Measurements from ENCODE around the gene ZSCAN9. TPM values are rescaled to one million over a fixed set of nuclear protein-coding genes. Genes with fewer than 3 reads are reported as not detected.

The ZSCAN9 gene
- total and polyA plus RNA-seq, 2 experiments from 2014 or later, result 15.4 to 18.6 TPM

DNA sequence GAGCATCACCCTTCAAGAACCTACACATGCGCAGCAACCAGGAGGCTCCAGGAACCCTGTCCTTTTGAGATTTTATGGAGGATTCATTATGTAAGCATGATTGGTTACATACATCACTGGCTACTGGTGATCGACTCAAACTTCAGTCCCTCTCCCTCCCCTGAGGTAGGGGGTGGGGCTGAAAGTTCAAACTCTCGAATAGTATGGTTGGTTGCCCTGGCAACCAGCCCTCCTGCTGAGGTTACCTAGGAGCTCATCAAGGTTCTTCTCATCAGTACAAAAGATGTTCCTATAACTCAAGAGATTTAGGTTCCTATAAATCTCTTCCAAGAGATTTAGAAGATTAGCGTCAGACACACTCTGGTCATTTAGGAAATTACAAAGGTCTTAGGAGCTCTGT, 21.9 kb upstream of the ZSCAN9 start:
- no peak for DNase-seq (ENCODE audit: low read depth in 1 of 2, low spot score in 1 of 2)
- peaks cover 81% of the 10 kb centered on the region for H3K27me3 ChIP-seq
- no peak overlapping the region for H3K4me3 ChIP-seq
- H3K27ac ChIP-seq, result no peak overlapping the region
- TF ChIP-seq, protein P1, sequence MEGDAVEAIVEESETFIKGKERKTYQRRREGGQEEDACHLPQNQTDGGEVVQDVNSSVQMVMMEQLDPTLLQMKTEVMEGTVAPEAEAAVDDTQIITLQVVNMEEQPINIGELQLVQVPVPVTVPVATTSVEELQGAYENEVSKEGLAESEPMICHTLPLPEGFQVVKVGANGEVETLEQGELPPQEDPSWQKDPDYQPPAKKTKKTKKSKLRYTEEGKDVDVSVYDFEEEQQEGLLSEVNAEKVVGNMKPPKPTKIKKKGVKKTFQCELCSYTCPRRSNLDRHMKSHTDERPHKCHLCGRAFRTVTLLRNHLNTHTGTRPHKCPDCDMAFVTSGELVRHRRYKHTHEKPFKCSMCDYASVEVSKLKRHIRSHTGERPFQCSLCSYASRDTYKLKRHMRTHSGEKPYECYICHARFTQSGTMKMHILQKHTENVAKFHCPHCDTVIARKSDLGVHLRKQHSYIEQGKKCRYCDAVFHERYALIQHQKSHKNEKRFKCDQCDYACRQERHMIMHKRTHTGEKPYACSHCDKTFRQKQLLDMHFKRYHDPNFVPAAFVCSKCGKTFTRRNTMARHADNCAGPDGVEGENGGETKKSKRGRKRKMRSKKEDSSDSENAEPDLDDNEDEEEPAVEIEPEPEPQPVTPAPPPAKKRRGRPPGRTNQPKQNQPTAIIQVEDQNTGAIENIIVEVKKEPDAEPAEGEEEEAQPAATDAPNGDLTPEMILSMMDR (IDR thresholded peaks at IDR 0.05; ENCODE audit: low read depth, low read length), result no peak
- no peaks in the 10 kb centered on the region for H3K9me3 ChIP-seq (ENCODE audit: low read depth)
- peaks cover 5% of the 10 kb centered on the region for H3K4me1 ChIP-seq (ENCODE audit: low read depth)
- H3K36me3 ChIP-seq, result no peaks in the 10 kb centered on the region

DNA sequence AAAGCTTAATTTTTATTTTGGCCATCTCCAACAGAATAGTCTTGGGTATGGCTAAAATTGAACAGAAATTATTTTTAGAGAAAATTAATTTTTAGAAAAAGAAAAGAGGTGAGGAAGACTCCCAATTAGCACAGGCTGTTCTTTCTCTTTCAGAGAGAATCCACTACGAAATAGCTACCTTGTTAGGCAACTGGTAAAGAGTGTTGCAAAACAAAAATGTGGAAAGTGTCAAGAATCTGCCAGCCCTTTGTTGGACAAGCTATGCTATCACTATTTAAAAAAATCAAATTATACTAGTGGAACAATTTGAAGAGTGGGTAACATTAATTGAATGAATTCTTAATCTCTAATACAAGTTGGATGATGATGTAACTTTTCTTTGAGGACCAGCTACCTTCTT, 19.2 kb upstream of the ZSCAN9 start:
- DNase-seq (ENCODE audit: low read depth in 1 of 2, low spot score in 1 of 2), result no peak
- no peaks in the 10 kb centered on the region for H3K9me3 ChIP-seq (ENCODE audit: low read depth)
- peaks cover 96% of the 10 kb centered on the region for H3K27me3 ChIP-seq
- H3K36me3 ChIP-seq, result no peaks in the 10 kb centered on the region
- peaks cover 7% of the 10 kb centered on the region for H3K4me1 ChIP-seq (ENCODE audit: low read depth)
- TF ChIP-seq, protein P1 (IDR thresholded peaks at IDR 0.05; ENCODE audit: low read depth, low read length), result no peak
- no peak overlapping the region for H3K4me3 ChIP-seq
- no peak overlapping the region for H3K27ac ChIP-seq

DNA sequence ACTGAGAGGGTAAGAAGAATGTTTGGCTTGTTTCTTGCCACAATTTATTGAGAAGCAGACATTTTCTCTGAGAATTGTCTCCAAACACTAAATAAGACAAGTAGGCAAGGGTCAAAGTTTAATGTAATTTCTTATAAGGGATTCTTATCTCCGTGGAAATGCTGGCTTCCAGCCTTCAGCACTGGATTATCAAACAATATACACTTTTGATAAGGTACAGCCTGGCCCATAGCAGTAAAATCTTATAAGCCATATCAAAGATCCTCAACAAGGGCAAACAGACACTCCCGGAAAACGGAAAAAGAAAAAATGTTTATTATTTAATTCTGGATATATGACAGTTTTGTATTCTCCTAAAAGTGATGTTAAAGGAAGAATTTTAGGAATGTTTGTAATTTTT, 18.5 kb upstream of the ZSCAN9 start:
- no peak for DNase-seq (ENCODE audit: low read depth in 1 of 2, low spot score in 1 of 2)
- Histone ChIP-seq H3K27me3 (peaks cover 97% of the 10 kb centered on the region), H3K4me1 (ENCODE audit: low read depth) (peaks cover 7% of the 10 kb centered on the region), H3K36me3 (no peaks in the 10 kb centered on the region), H3K9me3 (ENCODE audit: low read depth) (no peaks in the 10 kb centered on the region), H3K27ac (no peak overlapping the region), H3K4me3 (no peak overlapping the region)
- TF ChIP-seq, protein P1 (IDR thresholded peaks at IDR 0.05; ENCODE audit: low read depth, low read length), result no peak

DNA sequence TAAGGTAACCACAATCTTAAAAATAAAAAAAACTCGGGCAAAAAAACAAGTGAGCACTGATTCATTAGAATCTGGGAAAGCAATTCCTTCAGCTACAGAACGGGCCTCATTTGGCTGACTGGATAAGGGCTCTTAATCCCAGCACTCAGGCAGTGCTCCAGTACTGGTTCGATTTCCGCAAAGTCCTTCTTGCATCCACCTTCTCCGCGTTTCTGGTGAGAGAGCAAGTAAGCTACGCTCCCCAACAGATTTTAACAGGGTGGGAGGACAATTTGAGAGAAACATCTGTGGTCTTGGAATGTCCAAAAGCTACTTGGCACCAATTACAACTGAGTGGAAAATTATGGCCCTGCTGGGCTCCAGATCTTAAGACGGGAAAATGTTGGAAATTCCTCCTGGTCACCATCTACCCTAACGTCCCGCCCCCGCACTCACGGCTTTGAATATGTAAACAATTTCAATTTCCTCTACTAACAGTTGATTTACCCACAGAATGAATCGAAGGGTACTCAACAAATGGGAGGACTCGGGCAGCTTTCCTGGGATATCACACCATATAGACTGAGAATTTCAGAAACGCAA, 18.1 kb upstream of the ZSCAN9 start:
- no peak for DNase-seq (ENCODE audit: low read depth in 1 of 2, low spot score in 1 of 2)
- no peak overlapping the region for H3K27ac ChIP-seq
- H3K4me1 ChIP-seq (ENCODE audit: low read depth), result peaks cover 7% of the 10 kb centered on the region
- no peaks in the 10 kb centered on the region for H3K36me3 ChIP-seq
- TF ChIP-seq, protein P1 (IDR thresholded peaks at IDR 0.05; ENCODE audit: low read depth, low read length), result no peak
- H3K4me3 ChIP-seq, result peak overlapping the region; percentile 30
- peaks cover 97% of the 10 kb centered on the region for H3K27me3 ChIP-seq
- H3K9me3 ChIP-seq (ENCODE audit: low read depth), result no peaks in the 10 kb centered on the region

DNA sequence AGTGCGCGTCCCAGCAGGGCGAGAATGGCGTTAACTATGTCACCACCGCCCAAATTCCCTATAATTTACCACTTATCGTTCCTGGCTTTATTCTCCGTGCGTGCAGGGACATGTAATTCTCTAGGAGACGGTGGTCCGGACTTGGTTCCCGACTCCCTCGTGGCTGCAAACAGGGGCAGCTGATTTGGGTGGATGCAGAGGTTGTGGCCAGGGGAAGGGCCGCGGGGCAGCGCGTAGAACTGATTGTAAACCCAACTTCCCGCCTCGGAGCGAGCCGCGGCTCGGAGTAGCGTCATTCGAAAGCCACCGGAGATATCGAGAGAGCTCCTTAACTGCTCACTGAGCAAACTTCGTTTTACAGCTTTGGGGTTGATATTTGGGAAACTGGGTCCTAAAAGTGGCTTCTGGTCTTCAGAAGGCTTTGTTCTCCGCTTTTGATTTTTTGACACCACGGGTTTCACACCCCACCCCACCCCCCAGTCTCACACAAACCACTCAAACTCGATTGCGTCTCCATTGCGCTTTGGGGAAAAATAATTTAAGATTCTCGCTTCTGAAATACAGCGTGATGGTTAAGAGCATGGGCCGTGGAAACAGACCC, 17.5 kb upstream of the ZSCAN9 start:
- peaks cover 7% of the 10 kb centered on the region for H3K4me1 ChIP-seq (ENCODE audit: low read depth)
- TF ChIP-seq, protein P1 (IDR thresholded peaks at IDR 0.05; ENCODE audit: low read depth, low read length), result no peak
- H3K9me3 ChIP-seq (ENCODE audit: low read depth), result no peaks in the 10 kb centered on the region
- H3K27ac ChIP-seq, result no peak overlapping the region
- H3K27me3 ChIP-seq, result peaks cover 97% of the 10 kb centered on the region
- peak; percentile 26 to 58 for DNase-seq (ENCODE audit: low read depth in 1 of 2, low spot score in 1 of 2)
- H3K4me3 ChIP-seq, result peak overlapping the region; percentile 30
- no peaks in the 10 kb centered on the region for H3K36me3 ChIP-seq

Data from cardiac muscle cell (in vitro differentiated cells and primary cell).